Neural progenitor cell (in vitro differentiated cells): Measurements from ENCODE around the gene POLR2C.

ENCODE experiments used
- EZH2 ChIP-seq: fragments of 200-600 bp; sonication (generic); IDR thresholded peaks from 2 replicates; pipeline ENCODE4 v1.6.1; 2017; ENCODE audit warnings: antibody characterized with exemption, mild to moderate bottlenecking, moderate library complexity
- TF ChIP-seq, protein P1 (sequence below): fragments of 200-600 bp; sonication (generic); IDR thresholded peaks from 2 replicates; pipeline ENCODE4 v1.5.1; 2017; ENCODE audit warnings: antibody characterized with exemption, mild to moderate bottlenecking

DNA sequence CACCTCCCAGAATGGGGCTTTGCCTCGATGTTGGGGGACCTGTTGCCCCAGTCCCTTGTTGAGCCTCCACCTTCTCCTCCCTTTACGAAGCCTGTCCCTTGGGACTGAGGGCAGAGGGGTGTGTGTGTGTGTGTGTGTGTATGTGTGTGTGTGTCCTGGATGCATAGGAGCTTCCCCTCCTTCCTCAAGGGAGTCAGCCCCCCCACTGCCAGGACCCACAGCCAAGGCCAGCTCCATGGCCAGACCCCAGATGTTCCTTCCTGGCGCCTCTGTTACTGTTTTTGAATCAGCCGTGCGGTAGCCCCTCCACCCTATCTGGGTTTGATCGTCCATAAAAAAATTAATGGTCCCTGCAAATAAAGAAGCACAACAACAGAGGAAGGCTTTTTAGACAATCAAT is 41.5 kb downstream of the POLR2C start:
- TF ChIP-seq, protein P1, sequence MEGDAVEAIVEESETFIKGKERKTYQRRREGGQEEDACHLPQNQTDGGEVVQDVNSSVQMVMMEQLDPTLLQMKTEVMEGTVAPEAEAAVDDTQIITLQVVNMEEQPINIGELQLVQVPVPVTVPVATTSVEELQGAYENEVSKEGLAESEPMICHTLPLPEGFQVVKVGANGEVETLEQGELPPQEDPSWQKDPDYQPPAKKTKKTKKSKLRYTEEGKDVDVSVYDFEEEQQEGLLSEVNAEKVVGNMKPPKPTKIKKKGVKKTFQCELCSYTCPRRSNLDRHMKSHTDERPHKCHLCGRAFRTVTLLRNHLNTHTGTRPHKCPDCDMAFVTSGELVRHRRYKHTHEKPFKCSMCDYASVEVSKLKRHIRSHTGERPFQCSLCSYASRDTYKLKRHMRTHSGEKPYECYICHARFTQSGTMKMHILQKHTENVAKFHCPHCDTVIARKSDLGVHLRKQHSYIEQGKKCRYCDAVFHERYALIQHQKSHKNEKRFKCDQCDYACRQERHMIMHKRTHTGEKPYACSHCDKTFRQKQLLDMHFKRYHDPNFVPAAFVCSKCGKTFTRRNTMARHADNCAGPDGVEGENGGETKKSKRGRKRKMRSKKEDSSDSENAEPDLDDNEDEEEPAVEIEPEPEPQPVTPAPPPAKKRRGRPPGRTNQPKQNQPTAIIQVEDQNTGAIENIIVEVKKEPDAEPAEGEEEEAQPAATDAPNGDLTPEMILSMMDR, result no peak
- TF ChIP-seq EZH2, result no peak
